Mucosa of descending colon (tissue), 3 donors: Measurements from ENCODE around the gene KCTD11. TPM values are rescaled to one million over a fixed set of nuclear protein-coding genes. Genes with fewer than 3 reads are reported as not detected.

Experiments
- ATAC-seq: fragments of 200-7000 bp; cut with Tn5 transposase; one replicate; pipeline ENCODE4 v1.9.1; 2020; ENCODE audit warnings: mild to moderate bottlenecking, moderate library complexity
- DNase-seq, 3 donors: peaks; one replicate each; pipeline ENCODE4 v3.0.0-alpha.2; 2020
- H3K36me3 ChIP-seq: fragments of 200-600 bp; one replicate; pipeline ENCODE4 v1.8.0; 2021; ENCODE audit warnings: low read depth, mild to moderate bottlenecking
- H3K4me1 ChIP-seq: fragments of 200-600 bp; one replicate; pipeline ENCODE4 v1.8.0; 2021; ENCODE audit warnings: low read depth, mild to moderate bottlenecking
- H3K4me3 ChIP-seq: fragments of 200-600 bp; one replicate; pipeline ENCODE4 v1.8.0; 2021; ENCODE audit warnings: mild to moderate bottlenecking
- H3K9me3 ChIP-seq: fragments of 200-600 bp; one replicate; pipeline ENCODE4 v1.8.0; 2021; ENCODE audit warnings: mild to moderate bottlenecking
- CTCF ChIP-seq: fragments of 200-600 bp; IDR thresholded peaks from one replicate; pipeline ENCODE4 v1.8.0; 2022; ENCODE audit warnings: antibody characterized with exemption, mild to moderate bottlenecking
- intact Hi-C, 2 donors: fragments of 100-400 bp; cut with DNase I in 1 of 2; cut with micrococcal nuclease in 1 of 2; formaldehyde crosslinking; loops; one replicate each; pipeline versions ENCODE4 v1.11.0 to v1.11.1; 2022; cut with DNase I, micrococcal nuclease
- total RNA-seq, 3 donors: library from RNA; stranded (reverse); fragmentation: NEBNext Ultra II Directional in 2 of 3; extraction: Animal tissue kit (Norgen Biotek cat#: 25700) in 2 of 3; gene quantifications; one replicate each; pipeline versions ENCODE4 v1.2.1 to v1.2.4, GENCODE V29; 2021 to 2023
- donor health status: DM: no; HTN: no; CAD: no; lungs with moderate emphysema.
- donor health status: DM: no; HTN: no; CAD: no.
- donor health status: DM: no; HTN: yes; CAD: no.

Gene KCTD11
- total RNA-seq, 3 donors from 2014 or later = 8.2 to 10.3 (median 8.5) TPM

- DNase-seq (peak in 2 of 3 donors; percentile 19 to 64), ATAC-seq (no peak)
- no peak for TF ChIP-seq CTCF
- Histone ChIP-seq H3K4me3 (no peak overlapping the region), H3K4me1 (peaks cover 28% of the 10 kb centered on the region), H3K36me3 (peaks cover 2% of the 10 kb centered on the region), H3K9me3 (no peaks in the 10 kb centered on the region)
- intact Hi-C loops = no loop called here
Observed at GRCh38 chr17:7352910-7353635, 1.1 kb downstream of the KCTD11 start.

GRCh38 chr17:7354262-7354843, 2.4 kb downstream of the KCTD11 start:
- Histone ChIP-seq H3K4me3 (no peak overlapping the region), H3K36me3 (peaks cover 2% of the 10 kb centered on the region), H3K4me1 (peaks cover 27% of the 10 kb centered on the region), H3K9me3 (no peaks in the 10 kb centered on the region)
- ATAC-seq (peak; percentile 1), DNase-seq (peak in 1 of 3 donors; percentile 21)
- no peak for TF ChIP-seq CTCF
- intact Hi-C loops = no loop called here

GRCh38 chr17:7355053-7355452, 3.1 kb downstream of the KCTD11 start, which contains the start of gene TMEM95:
TMEM95 (plus strand) TSS chr17:7355156; CDS start chr17:7355205, 49 bp downstream.
- DNase-seq (peak in 2 of 3 donors; percentile 41 to 62), ATAC-seq (no peak)
- peaks cover 23% of the 10 kb centered on the region for H3K4me1 ChIP-seq
- no peak for TF ChIP-seq CTCF
- peaks cover 2% of the 10 kb centered on the region for H3K36me3 ChIP-seq
- no peaks in the 10 kb centered on the region for H3K9me3 ChIP-seq
- H3K4me3 ChIP-seq = no peak within 1 kb of the TSS
- intact Hi-C loops = no loop called here

- Histone ChIP-seq H3K36me3 (peaks cover 2% of the 10 kb centered on the region), H3K9me3 (no peaks in the 10 kb centered on the region), H3K4me3 (no peak overlapping the region), H3K4me1 (peaks cover 19% of the 10 kb centered on the region)
- TF ChIP-seq CTCF = no peak
- intact Hi-C loops = no loop called here
- ATAC-seq (no peak), DNase-seq (no peak)
Observed at GRCh38 chr17:7355573-7355972, 3.6 kb downstream of the KCTD11 start.

- Histone ChIP-seq H3K36me3 (peaks cover 2% of the 10 kb centered on the region), H3K9me3 (no peaks in the 10 kb centered on the region), H3K4me3 (no peak overlapping the region), H3K4me1 (peaks cover 19% of the 10 kb centered on the region)
- DNase-seq (peak; percentile 90 to 94 (median 90)), ATAC-seq (peak; percentile 62)
- TF ChIP-seq CTCF = peak; percentile 72
- intact Hi-C loops = no loop called here
Observed at GRCh38 chr17:7356072-7356549, 4.1 kb downstream of the KCTD11 start.
